Peyer's patch (tissue), 4 donors: ENCODE data around the gene PDE1C.

Experiments used
- POLR2A ChIP-seq, 2 donors: fragments of 450-650 bp; IDR thresholded peaks; one replicate each; pipeline ENCODE4 v1.5.1; 2017; ENCODE audit warnings: antibody characterized with exemption in 2 of 2, mild to moderate bottlenecking in 2 of 2, moderate library complexity in 2 of 2
- TF ChIP-seq, protein P1 (sequence below), 6 experiments: fragments of 450-650 bp in 4 of 6; fragments of 200-600 bp in 2 of 6; sonication (generic) in 1 of 6; IDR thresholded peaks; one replicate each; pipeline ENCODE4 v1.5.1; 2017 to 2019; ENCODE audit warnings: antibody characterized with exemption in 6 of 6, mild to moderate bottlenecking in 3 of 6, moderate library complexity in 1 of 6

DNA sequence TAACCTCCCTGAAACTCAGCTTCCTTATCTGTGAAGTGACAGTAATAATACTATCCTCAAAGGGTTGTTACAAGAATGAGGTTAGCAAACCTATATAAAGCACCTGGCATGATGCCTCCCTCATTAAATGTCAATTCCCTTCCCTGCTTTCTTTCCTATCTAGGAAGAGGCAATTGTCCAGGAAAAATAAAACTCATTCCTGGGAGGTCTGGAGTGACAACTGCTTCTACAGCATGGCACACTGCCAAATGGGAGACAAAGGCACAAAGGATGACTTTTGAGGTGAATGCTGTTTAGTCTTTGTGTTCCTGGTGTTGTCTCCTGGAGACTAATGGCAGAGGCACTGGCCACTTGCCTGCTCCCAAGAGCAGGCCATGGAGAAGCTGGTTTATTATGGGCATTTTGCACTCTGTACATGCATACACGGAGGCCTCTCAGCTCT lies 32.2 kb upstream of the PDE1C start:
- TF ChIP-seq, protein P1, sequence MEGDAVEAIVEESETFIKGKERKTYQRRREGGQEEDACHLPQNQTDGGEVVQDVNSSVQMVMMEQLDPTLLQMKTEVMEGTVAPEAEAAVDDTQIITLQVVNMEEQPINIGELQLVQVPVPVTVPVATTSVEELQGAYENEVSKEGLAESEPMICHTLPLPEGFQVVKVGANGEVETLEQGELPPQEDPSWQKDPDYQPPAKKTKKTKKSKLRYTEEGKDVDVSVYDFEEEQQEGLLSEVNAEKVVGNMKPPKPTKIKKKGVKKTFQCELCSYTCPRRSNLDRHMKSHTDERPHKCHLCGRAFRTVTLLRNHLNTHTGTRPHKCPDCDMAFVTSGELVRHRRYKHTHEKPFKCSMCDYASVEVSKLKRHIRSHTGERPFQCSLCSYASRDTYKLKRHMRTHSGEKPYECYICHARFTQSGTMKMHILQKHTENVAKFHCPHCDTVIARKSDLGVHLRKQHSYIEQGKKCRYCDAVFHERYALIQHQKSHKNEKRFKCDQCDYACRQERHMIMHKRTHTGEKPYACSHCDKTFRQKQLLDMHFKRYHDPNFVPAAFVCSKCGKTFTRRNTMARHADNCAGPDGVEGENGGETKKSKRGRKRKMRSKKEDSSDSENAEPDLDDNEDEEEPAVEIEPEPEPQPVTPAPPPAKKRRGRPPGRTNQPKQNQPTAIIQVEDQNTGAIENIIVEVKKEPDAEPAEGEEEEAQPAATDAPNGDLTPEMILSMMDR (IDR thresholded peaks at IDR 0.05) = no peak
- TF ChIP-seq POLR2A (IDR thresholded peaks at IDR 0.05) = no peak
